HEK293 (cell line): ENCODE measurements around the gene FBXO28.

Experiments used
- CTCF ChIA-PET: fragments of 350-600 bp; formaldehyde crosslinking; extraction: SDS; loops from one replicate; lab custom pipeline; 2021; ENCODE audit warnings: antibody characterized with exemption; lab: Yijun Ruan, JAX
- POLR2A ChIA-PET: fragments of 300-600 bp; formaldehyde crosslinking; extraction: SDS; loops from one replicate; lab custom pipeline; 2020; ENCODE audit warnings: antibody characterized with exemption, inconsistent platforms; lab: Yijun Ruan, JAX
- H3K27ac ChIP-seq: fragments of 200-500 bp; sonication (Bioruptor generic); 2 replicates; pipeline ENCODE4 v1.5.1; 2014; ENCODE audit warnings: low read depth, low read length, control low read depth, inconsistent platforms; ENCODE audit errors: extremely low read depth
- H3K36me3 ChIP-seq, 2 experiments: fragments of 200-500 bp in 1 of 2; sonication (Bioruptor generic) in 1 of 2; 1 replicate in 1 of 2; 2 replicates in 1 of 2; pipeline ENCODE4 v1.5.1; 2014 to 2017; ENCODE audit warnings: inconsistent platforms in 2 of 2, low read length in 2 of 2; ENCODE audit not compliant: control insufficient read depth in 2 of 2, insufficient read depth in 1 of 2
- H3K4me1 ChIP-seq: fragments of 200-500 bp; sonication (Bioruptor generic); 2 replicates; pipeline ENCODE4 v1.5.1; 2014; ENCODE audit warnings: mild to moderate bottlenecking, low read length, inconsistent platforms; ENCODE audit not compliant: control insufficient read depth, insufficient read depth
- H3K4me3 ChIP-seq: 2 replicates; pipeline ENCODE4 v1.5.1; 2011; ENCODE audit warnings: low read depth, mild to moderate bottlenecking, control low read depth, low read length, moderate library complexity
- H3K9me3 ChIP-seq: fragments of 200-500 bp; sonication (Bioruptor generic); 2 replicates; pipeline ENCODE4 v1.5.1; 2014; ENCODE audit warnings: low read depth, low read length, inconsistent platforms; ENCODE audit not compliant: control insufficient read depth, insufficient read depth
- CTCF ChIP-seq: fragments of 450-650 bp; formaldehyde crosslinking; IDR thresholded peaks from 2 replicates; pipeline ENCODE4 v1.5.1; 2016; ENCODE audit warnings: missing biosample characterization, missing genetic modification characterization
- KLF10 ChIP-seq: fragments of 450-650 bp; IDR thresholded peaks from 2 replicates; pipeline ENCODE4 v1.5.1; 2018; ENCODE audit warnings: missing biosample characterization, mild to moderate bottlenecking, missing genetic modification characterization
- MYNN ChIP-seq: fragments of 450-650 bp; formaldehyde crosslinking; IDR thresholded peaks from 2 replicates; pipeline ENCODE4 v1.5.1; 2016; ENCODE audit warnings: missing biosample characterization, missing genetic modification characterization, borderline replicate concordance
- REST ChIP-seq: fragments of 450-650 bp; formaldehyde crosslinking; IDR thresholded peaks from 2 replicates; pipeline ENCODE4 v1.5.1; 2016; ENCODE audit warnings: missing biosample characterization, missing genetic modification characterization
- TCF7L2 ChIP-seq: IDR thresholded peaks from 2 replicates; pipeline ENCODE4 v1.6.1; 2011; ENCODE audit warnings: low read depth, mild to moderate bottlenecking, inconsistent platforms, low read length, moderate library complexity, borderline replicate concordance
- WT1 ChIP-seq: fragments of 450-650 bp; formaldehyde crosslinking; IDR thresholded peaks from 2 replicates; pipeline ENCODE4 v1.5.1; 2016; ENCODE audit warnings: missing biosample characterization, missing genetic modification characterization
- ZBTB17 ChIP-seq: fragments of 450-650 bp; formaldehyde crosslinking; IDR thresholded peaks from 2 replicates; pipeline ENCODE4 v1.5.1; 2016; ENCODE audit warnings: missing biosample characterization, missing genetic modification characterization
- ZNF138 ChIP-seq: fragments of 450-650 bp; formaldehyde crosslinking; IDR thresholded peaks from 2 replicates; pipeline ENCODE4 v1.5.1; 2016; ENCODE audit warnings: missing biosample characterization, missing genetic modification characterization, borderline replicate concordance
- ZNF146 ChIP-seq: fragments of 450-650 bp; formaldehyde crosslinking; IDR thresholded peaks from 2 replicates; pipeline ENCODE4 v1.5.1; 2016; ENCODE audit warnings: missing biosample characterization, missing genetic modification characterization
- ZNF184 ChIP-seq: fragments of 450-650 bp; IDR thresholded peaks from 2 replicates; pipeline ENCODE4 v1.5.1; 2018; ENCODE audit warnings: missing biosample characterization, mild to moderate bottlenecking, missing genetic modification characterization
- ZNF221 ChIP-seq: fragments of 450-650 bp; formaldehyde crosslinking; IDR thresholded peaks from 2 replicates; pipeline ENCODE4 v1.5.1; 2017; ENCODE audit warnings: missing biosample characterization, missing genetic modification characterization, borderline replicate concordance
- ZNF302 ChIP-seq: fragments of 450-650 bp; formaldehyde crosslinking; IDR thresholded peaks from 2 replicates; pipeline ENCODE4 v1.5.1; 2016; ENCODE audit warnings: missing biosample characterization, missing genetic modification characterization, low read depth
- ZNF335 ChIP-seq: fragments of 450-650 bp; formaldehyde crosslinking; conservative IDR thresholded peaks from 2 replicates; pipeline ENCODE4 v1.5.1; 2016; ENCODE audit warnings: missing biosample characterization, missing genetic modification characterization
- ZNF362 ChIP-seq: fragments of 450-650 bp; formaldehyde crosslinking; IDR thresholded peaks from 2 replicates; pipeline ENCODE4 v1.5.1; 2016; ENCODE audit warnings: missing biosample characterization, missing genetic modification characterization
- ZNF518A ChIP-seq: fragments of 450-650 bp; formaldehyde crosslinking; conservative IDR thresholded peaks from 2 replicates; pipeline ENCODE4 v1.5.1; 2016; ENCODE audit warnings: low read depth, missing biosample characterization, missing genetic modification characterization
- ZNF596 ChIP-seq: fragments of 450-650 bp; IDR thresholded peaks from 2 replicates; pipeline ENCODE4 v1.5.0; 2018; ENCODE audit warnings: missing biosample characterization, mild to moderate bottlenecking, missing genetic modification characterization, moderate library complexity
- ZNF600 ChIP-seq: fragments of 450-650 bp; formaldehyde crosslinking; IDR thresholded peaks from 2 replicates; pipeline ENCODE4 v1.5.1; 2016; ENCODE audit warnings: missing biosample characterization, missing genetic modification characterization
- ZNF624 ChIP-seq: fragments of 450-650 bp; formaldehyde crosslinking; IDR thresholded peaks from 2 replicates; pipeline ENCODE4 v1.5.1; 2017; ENCODE audit warnings: missing biosample characterization, missing genetic modification characterization
- ZNF660 ChIP-seq: fragments of 450-650 bp; IDR thresholded peaks from 2 replicates; pipeline ENCODE4 v1.5.1; 2018; ENCODE audit warnings: missing biosample characterization, mild to moderate bottlenecking, missing genetic modification characterization
- ZNF664 ChIP-seq: fragments of 450-650 bp; formaldehyde crosslinking; IDR thresholded peaks from 2 replicates; pipeline ENCODE4 v1.5.1; 2016; ENCODE audit warnings: missing biosample characterization, missing genetic modification characterization
- ZNF692 ChIP-seq: fragments of 450-650 bp; formaldehyde crosslinking; IDR thresholded peaks from 2 replicates; pipeline ENCODE4 v1.5.1; 2016; ENCODE audit warnings: missing biosample characterization, missing genetic modification characterization
- ZSCAN4 ChIP-seq: fragments of 450-650 bp; formaldehyde crosslinking; IDR thresholded peaks from 2 replicates; pipeline ENCODE4 v1.5.1; 2017; ENCODE audit warnings: missing biosample characterization, missing genetic modification characterization

FBXO28 gene

GRCh38 chr1:224106568-224107281 is 7.2 kb upstream of the FBXO28 start:
- Histone ChIP-seq H3K4me1 (no peaks in the 10 kb centered on the region), H3K36me3 (no peaks in the 10 kb centered on the region), H3K9me3 (no peaks in the 10 kb centered on the region), H3K27ac (no peak overlapping the region), H3K4me3 (no peak overlapping the region)
- ChIA-PET POLR2A (interaction anchor here (0.7 to 1.2 kb wide), 2 partner anchors 111 to 114 kb away, joined by 3 to 4 read pairs; no protein-coding TSS in a partner anchor), CTCF (interaction anchor here (0.5 to 3.0 kb wide), 22 partner anchors 9 to 1261 kb away, joined by 3 to 18 read pairs (median 3); no protein-coding TSS in a partner anchor)
- TF ChIP-seq MYNN (tag by site-specific recombination) (no peak), KLF10 (peak; percentile 30; the same call in 1 of the 2 replicates), ZNF664 (tag by site-specific recombination) (0 out of 2 replicates have a peak, but pooled peaks have one; percentile 7), ZNF596 (tag by site-specific recombination) (no peak), ZNF660 (tag by site-specific recombination) (peak; percentile 84), ZNF692 (tag by site-specific recombination) (peak; percentile 38; the same call in 1 of the 2 replicates), ZNF518A (tag by site-specific recombination) (peak; percentile 58; the same call in 1 of the 2 replicates), ZNF335 (tag by site-specific recombination) (peak; percentile 48; the same call in 1 of the 2 replicates), ZBTB17 (tag by site-specific recombination) (peak; percentile 73), WT1 (tag by site-specific recombination) (no peak), REST (tag by site-specific recombination) (0 out of 2 replicates have a peak, but pooled peaks have one; percentile 12), ZNF138 (tag by site-specific recombination) (no peak), ZNF600 (peak; percentile 99), ZNF624 (no peak), TCF7L2 (no peak), ZNF221 (tag by site-specific recombination) (no peak), CTCF (peak; percentile 72), ZSCAN4 (tag by site-specific recombination) (no peak), ZNF184 (tag by site-specific recombination) (0 out of 2 replicates have a peak, but pooled peaks have one; percentile 15), ZNF362 (tag by site-specific recombination) (peak; percentile 84), ZNF146 (tag by site-specific recombination) (no peak), ZNF302 (tag by site-specific recombination) (no peak)
